A549 (cell line): ENCODE data around the gene CLP1. TPM values are rescaled to one million over a fixed set of nuclear protein-coding genes. Genes with fewer than 3 reads are reported as not detected.
A peak's percentile ranks its signal among the peaks of the same experiment; 100 is the strongest.

Source experiments
- ATAC-seq, 2 experiments: fragments of 200-7000 bp in 1 of 2; fragments of >200 bp in 1 of 2; cut with Nextera tagmentation in 1 of 2; cut with Tn5 transposase in 1 of 2; 3 replicates each; pipeline versions ENCODE4 v1.8.0 to v1.9.1; 2018 to 2020; ENCODE audit warnings: mild to moderate bottlenecking in 1 of 2, moderate library complexity in 1 of 2
- CTCF ChIA-PET: fragments of 300-600 bp; sonication (Branson Sonifier 250); formaldehyde crosslinking; extraction: SDS; loops from one replicate; lab custom pipeline; 2021; ENCODE audit warnings: antibody characterized with exemption, inconsistent platforms; lab: Yijun Ruan, JAX
- POLR2A ChIA-PET: fragments of 350-600 bp; formaldehyde crosslinking; extraction: SDS; loops from one replicate; lab custom pipeline; 2021; ENCODE audit warnings: antibody characterized with exemption, inconsistent platforms; lab: Yijun Ruan, JAX
- DNase-seq, 2 experiments: peaks; one replicate each; pipeline versions ENCODE4 v3.0.0 to v3.0.0-alpha.2; 2011 to 2016; ENCODE audit warnings: low read depth in 1 of 2, low spot score in 1 of 2
- FAIRE-seq: peaks from 2 replicates; lab custom pipeline; 2011; peaks lifted over from hg19 to GRCh38; lab: Jason Lieb, UNC
- H3K27ac ChIP-seq, 2 experiments: fragments of >200 bp; sonication (Bioruptor Twin); formaldehyde crosslinking; 3 replicates each; pipeline ENCODE4 v1.5.1; 2016 to 2017
- H3K4me1 ChIP-seq: fragments of >200 bp; sonication (Bioruptor Twin); formaldehyde crosslinking; 3 replicates; pipeline ENCODE4 v1.6.1; 2016
- H3K4me2 ChIP-seq: fragments of >200 bp; sonication (Bioruptor Twin); formaldehyde crosslinking; 3 replicates; pipeline ENCODE4 v1.6.1; 2016
- H3K4me3 ChIP-seq: fragments of >200 bp; sonication (Bioruptor Twin); formaldehyde crosslinking; 3 replicates; pipeline ENCODE4 v1.5.1; 2016
- H3K9me3 ChIP-seq: fragments of >200 bp; sonication (Bioruptor Twin); formaldehyde crosslinking; 3 replicates; pipeline ENCODE4 v1.6.1; 2016
- BCL3 ChIP-seq: fragments of >200 bp; sonication (Bioruptor Twin); formaldehyde crosslinking; IDR thresholded peaks from 3 replicates; pipeline ENCODE4 v1.6.1; 2016
- BHLHE40 ChIP-seq: IDR thresholded peaks from 2 replicates; pipeline ENCODE4 v1.6.1; 2012; ENCODE audit warnings: low read depth, low read length, inconsistent platforms
- CHD4 ChIP-seq: fragments of 200-600 bp; sonication (generic); IDR thresholded peaks from 2 replicates; pipeline ENCODE4 v1.6.1; 2016; ENCODE audit warnings: antibody characterized with exemption, mild to moderate bottlenecking, borderline replicate concordance
- FOSB ChIP-seq: fragments of 250-450 bp; sonication (Bioruptor Pico); IDR thresholded peaks from 2 replicates; pipeline ENCODE4 v1.5.0; 2020; ENCODE audit warnings: mild to moderate bottlenecking, moderate library complexity
- HEYL ChIP-seq: fragments of 250-450 bp; sonication (Bioruptor Pico); IDR thresholded peaks from 2 replicates; pipeline ENCODE4 v1.8.0; 2021; ENCODE audit warnings: mild to moderate bottlenecking, moderate library complexity
- KDM1A ChIP-seq: fragments of 200-600 bp; sonication (generic); IDR thresholded peaks from 2 replicates; pipeline ENCODE4 v1.6.1; 2016; ENCODE audit warnings: low read depth, mild to moderate bottlenecking
- KDM5A ChIP-seq: fragments of 200-600 bp; sonication (generic); IDR thresholded peaks from 2 replicates; pipeline ENCODE4 v1.6.1; 2016; ENCODE audit warnings: antibody characterized with exemption, mild to moderate bottlenecking
- MAFK ChIP-seq: fragments of 450-650 bp; IDR thresholded peaks from 2 replicates; pipeline ENCODE4 v1.6.1; 2014; ENCODE audit not compliant: partially characterized antibody
- NR3C1 ChIP-seq: fragments of >200 bp; sonication (Bioruptor Twin); formaldehyde crosslinking; IDR thresholded peaks from 3 replicates; pipeline ENCODE4 v1.6.1; 2017
- PHF8 ChIP-seq: fragments of 200-600 bp; sonication (generic); IDR thresholded peaks from 2 replicates; pipeline ENCODE4 v1.6.1; 2016; ENCODE audit warnings: low read depth, mild to moderate bottlenecking, antibody characterized with exemption, moderate library complexity, borderline replicate concordance
- POLR2A ChIP-seq: IDR thresholded peaks from 2 replicates; pipeline ENCODE4 v1.6.1; 2012; ENCODE audit warnings: mild to moderate bottlenecking, low read length
- RAD21 ChIP-seq, 2 experiments: fragments of >200 bp in 1 of 2; sonication (Bioruptor Twin) in 1 of 2; formaldehyde crosslinking in 1 of 2; IDR thresholded peaks in 1 of 2; conservative IDR thresholded peaks in 1 of 2; 2 replicates in 1 of 2; 3 replicates in 1 of 2; pipeline ENCODE4 v1.6.1; 2012 to 2018; ENCODE audit warnings: inconsistent platforms in 1 of 2
- SMC3 ChIP-seq: fragments of >200 bp; sonication (Bioruptor Twin); formaldehyde crosslinking; IDR thresholded peaks from 3 replicates; pipeline ENCODE4 v1.6.1; 2018; ENCODE audit warnings: inconsistent platforms
- SREBF2 ChIP-seq: fragments of 450-650 bp; IDR thresholded peaks from 2 replicates; pipeline ENCODE4 v1.6.1; 2014; ENCODE audit warnings: mild to moderate bottlenecking, moderate library complexity
- TFCP2L1 ChIP-seq: fragments of 250-450 bp; sonication (Bioruptor Pico); IDR thresholded peaks from 2 replicates; pipeline ENCODE4 v1.5.0; 2021; ENCODE audit warnings: mild to moderate bottlenecking
- WGBS: methylation state at CpG from one replicate; pipeline ENCODE4 v1.1.6; 2017; ENCODE audit errors: missing lambda C conversion rate; 5-methylcytosine and 5-hydroxymethylcytosine counted together
- polyA plus RNA-seq, 4 experiments: library from polyadenylated mRNA; depleted of rRNA in 3 of 4; stranded (reverse); fragments of >200 nt; fragmentation: RNase III in 1 of 4; extraction: RNeasy Plus Mini Kit Qiagen cat#74134 plus additional on column Dnase treatment in 1 of 4; gene quantifications; 2 replicates in 3 of 4; 3 replicates in 1 of 4; pipeline ENCODE4 v1.2.3, GENCODE V29; 2011 to 2017

Gene CLP1
- polyA plus RNA-seq, 2 of the 4 experiments (the other 2 are of a cell fraction), result 22.8 to 31.8 TPM

- Histone ChIP-seq H3K4me3 (peak overlapping the region; percentile 89), H3K4me1 (peaks cover 26% of the 10 kb centered on the region), H3K4me2 (peak overlapping the region; percentile 87), H3K9me3 (no peaks in the 10 kb centered on the region), H3K27ac (peak overlapping the region; percentile 99)
- DNase-seq, result no peak
- 7% methylated on average over 13 of the region's 19 CpGs for WGBS
- TF ChIP-seq PHF8 (no peak), HEYL (CRISPR knock-in tag) (no peak), CHD4 (no peak), SREBF2 (no peak), POLR2A (no peak), RAD21 (conservative IDR thresholded peaks at IDR 0.05 in 1 of 2, IDR thresholded peaks at IDR 0.05 in 1 of 2) (no peak), KDM5A (no peak)
- FAIRE-seq, result no peak
- ATAC-seq, result peak; percentile 7 to 11; a peak in 2 of 6 replicates
- ChIA-PET CTCF (interaction anchor here (0.7 to 11.7 kb wide), 8 partner anchors 11 to 293 kb away, joined by 3 to 318 read pairs (median 17); partner anchors contain the start of genes RTN4RL2, TIMM10, UBE2L6 and YPEL4), POLR2A (no interaction called here)
Observed at GRCh38 chr11:57638811-57639320, 18.7 kb upstream of the CLP1 start.

DNA sequence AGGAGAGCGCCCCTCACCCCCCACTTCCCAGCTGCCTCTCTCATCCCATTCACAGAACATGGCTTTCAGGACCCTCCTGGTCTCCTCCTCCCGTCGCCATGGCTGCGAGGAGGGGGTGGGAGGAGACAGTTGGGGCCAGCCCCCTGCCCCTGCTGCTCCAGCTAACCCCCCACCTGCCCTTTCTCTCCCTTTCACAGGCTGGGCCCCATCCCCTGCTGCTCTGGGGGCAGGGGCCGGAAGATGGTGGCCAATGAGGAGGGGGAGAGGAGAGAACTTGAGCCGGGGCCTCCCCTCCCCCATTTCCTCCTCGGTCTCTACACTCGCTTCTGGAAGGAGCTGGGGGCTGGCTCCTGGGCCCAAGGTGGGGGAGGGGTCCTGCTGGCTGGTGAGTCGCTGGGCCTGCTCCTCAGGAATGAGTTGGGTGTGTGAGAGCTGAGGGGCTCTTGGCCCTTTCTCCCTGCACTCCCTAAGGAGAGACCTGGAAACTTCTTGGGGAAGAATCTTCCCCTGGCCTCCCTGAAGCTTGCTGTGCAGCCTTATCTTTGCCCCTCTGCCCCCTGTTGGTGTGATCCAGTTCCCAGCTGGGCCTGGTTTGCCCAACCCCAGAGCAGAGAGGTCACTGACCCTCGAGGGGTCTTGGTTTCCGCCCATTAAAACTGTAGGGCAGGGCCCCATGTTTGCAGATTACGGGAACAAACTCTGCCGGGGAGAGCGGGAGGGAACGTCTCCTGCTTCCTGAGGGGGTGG, 18.1 kb upstream of the CLP1 start:
- 41% methylated on average over 14 of the region's 15 CpGs for WGBS
- peak overlapping the region; percentile 89 for H3K4me3 ChIP-seq
- POLR2A ChIA-PET, result no interaction called here

DNA sequence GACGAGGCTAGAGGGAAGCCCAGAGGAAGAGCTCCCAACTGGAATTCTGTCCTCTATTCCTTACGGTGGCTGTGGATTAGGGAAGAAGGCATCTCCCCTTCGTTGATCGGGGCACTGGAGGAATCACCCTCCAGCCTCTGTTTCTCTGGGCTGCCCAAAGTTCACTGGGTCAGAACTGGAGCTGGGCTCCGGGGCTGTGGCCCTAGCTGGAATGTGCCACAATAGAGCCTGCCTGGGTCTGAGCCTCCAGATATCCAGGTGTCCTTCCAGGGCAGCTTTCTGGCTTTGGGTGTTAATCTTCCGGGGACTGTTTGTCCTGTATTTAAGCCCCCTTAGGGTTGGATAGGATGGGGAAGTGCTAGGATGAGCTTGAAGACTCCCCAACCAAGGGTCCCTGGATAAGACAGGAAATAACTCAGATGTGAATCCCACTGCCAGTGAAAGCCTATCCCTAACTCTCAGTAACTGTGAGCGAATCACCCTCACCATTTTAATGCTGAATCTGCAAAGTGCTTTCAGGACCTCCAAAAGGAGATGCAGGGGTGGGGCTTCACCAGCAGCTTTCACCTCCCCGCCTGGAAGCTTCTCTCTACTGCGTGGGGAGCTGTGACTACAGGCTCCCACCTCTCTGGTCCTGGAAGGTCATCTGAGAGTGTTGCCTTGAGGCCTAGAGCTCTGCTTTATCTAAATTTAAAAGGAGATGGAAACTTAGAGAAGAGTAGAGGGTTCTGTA, 17.3 kb upstream of the CLP1 start:
- ATAC-seq (no peak), DNase-seq (no peak), FAIRE-seq (no peak)
- TF ChIP-seq SMC3, result no peak
- no peak for TF ChIP-seq KDM1A
- peak; percentile 11 for TF ChIP-seq MAFK
- TF ChIP-seq BHLHE40, result no peak
- no peak for TF ChIP-seq BCL3
- POLR2A ChIA-PET, result interaction anchor here (1.4 to 1.9 kb wide), 2 partner anchors 65 to 72 kb away, joined by 3 to 16 read pairs; partner anchors contain the start of gene UBE2L6
- Histone ChIP-seq H3K4me1 (peaks cover 30% of the 10 kb centered on the region), H3K4me3 (no peak overlapping the region), H3K9me3 (no peaks in the 10 kb centered on the region), H3K4me2 (peak overlapping the region; percentile 87), H3K27ac (peak overlapping the region; percentile 99; a peak in 3 of 6 replicates)
- CTCF ChIA-PET, result interaction anchor here (0.7 to 11.7 kb wide), 30 partner anchors 9 to 295 kb away, joined by 3 to 318 read pairs (median 4); partner anchors contain the start of genes CLP1, RTN4RL2, TIMM10 and UBE2L6
- 89% methylated on average over 9 of the region's 9 CpGs for WGBS

More for the DNA sequence above, 18.1 kb upstream of the CLP1 start:
- H3K27ac ChIP-seq, result peak overlapping the region; percentile 99
- TF ChIP-seq BCL3 (no peak), NR3C1 (no peak), TFCP2L1 (CRISPR knock-in tag) (no peak), FOSB (CRISPR knock-in tag) (no peak)
- TF ChIP-seq, all 56 proteins: peak for 0
- Histone ChIP-seq H3K4me1 (peaks cover 26% of the 10 kb centered on the region), H3K9me3 (no peaks in the 10 kb centered on the region), H3K4me2 (peak overlapping the region; percentile 87)
- CTCF ChIA-PET, result interaction anchor here (0.7 to 11.7 kb wide), 21 partner anchors 8 to 294 kb away, joined by 3 to 318 read pairs (median 4); partner anchors contain the start of genes RTN4RL2, TIMM10, UBE2L6 and YPEL4
- DNase-seq (peak in 1 of 2 experiments; percentile 27), FAIRE-seq (no peak), ATAC-seq (peak in 1 of 2 experiments; percentile 8; a peak in 3 of 6 replicates)
